Mammary epithelial cell (primary cell): ENCODE results near the gene STXBP1.

Source experiments
- EZH2 ChIP-seq: IDR thresholded peaks from 2 replicates; pipeline ENCODE4 v1.6.1; 2012; ENCODE audit warnings: low read length, inconsistent platforms, borderline replicate concordance
- TF ChIP-seq, protein P1 (sequence below), 2 donors: IDR thresholded peaks in 1 of 2; conservative IDR thresholded peaks in 1 of 2; 2 replicates each; pipeline ENCODE4 v1.5.1; 2011 to 2012; ENCODE audit warnings: inconsistent platforms in 2 of 2, low read length in 2 of 2, mild to moderate bottlenecking in 2 of 2, control low read depth in 1 of 2, low read depth in 1 of 2; ENCODE audit not compliant: insufficient read depth in 1 of 2; ENCODE audit errors: extremely low read depth in 1 of 2

DNA sequence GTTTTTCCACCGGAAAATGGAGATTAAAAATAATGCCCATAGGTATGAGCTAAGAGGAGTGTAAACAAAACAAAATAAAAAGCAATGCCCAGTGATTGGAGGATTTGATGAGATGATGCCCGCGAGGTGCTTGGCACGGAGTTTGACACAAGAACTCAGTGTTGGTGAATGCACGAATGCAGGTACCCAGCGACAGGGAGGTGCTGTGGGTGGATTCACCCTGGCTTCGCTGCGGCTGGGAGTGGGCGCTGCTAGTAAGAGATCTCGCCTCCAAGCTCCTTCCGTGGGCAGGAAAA is 526 bp upstream of the STXBP1 start:
- TF ChIP-seq, protein P1, sequence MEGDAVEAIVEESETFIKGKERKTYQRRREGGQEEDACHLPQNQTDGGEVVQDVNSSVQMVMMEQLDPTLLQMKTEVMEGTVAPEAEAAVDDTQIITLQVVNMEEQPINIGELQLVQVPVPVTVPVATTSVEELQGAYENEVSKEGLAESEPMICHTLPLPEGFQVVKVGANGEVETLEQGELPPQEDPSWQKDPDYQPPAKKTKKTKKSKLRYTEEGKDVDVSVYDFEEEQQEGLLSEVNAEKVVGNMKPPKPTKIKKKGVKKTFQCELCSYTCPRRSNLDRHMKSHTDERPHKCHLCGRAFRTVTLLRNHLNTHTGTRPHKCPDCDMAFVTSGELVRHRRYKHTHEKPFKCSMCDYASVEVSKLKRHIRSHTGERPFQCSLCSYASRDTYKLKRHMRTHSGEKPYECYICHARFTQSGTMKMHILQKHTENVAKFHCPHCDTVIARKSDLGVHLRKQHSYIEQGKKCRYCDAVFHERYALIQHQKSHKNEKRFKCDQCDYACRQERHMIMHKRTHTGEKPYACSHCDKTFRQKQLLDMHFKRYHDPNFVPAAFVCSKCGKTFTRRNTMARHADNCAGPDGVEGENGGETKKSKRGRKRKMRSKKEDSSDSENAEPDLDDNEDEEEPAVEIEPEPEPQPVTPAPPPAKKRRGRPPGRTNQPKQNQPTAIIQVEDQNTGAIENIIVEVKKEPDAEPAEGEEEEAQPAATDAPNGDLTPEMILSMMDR (conservative IDR thresholded peaks at IDR 0.05 in 1 of 2, IDR thresholded peaks at IDR 0.05 in 1 of 2; ENCODE audit: extremely low read depth in 1 of 2, insufficient read depth in 1 of 2, low read depth in 1 of 2, low read length in 2 of 2): no peak
- TF ChIP-seq EZH2: no peak
